Epidermal melanocyte (primary cell): ENCODE measurements around the gene SSR1.
"Not testable (repeated sequence)": the region's sequence is repeated elsewhere in the genome, so short reads cannot be mapped to it uniquely, and the experiment has no call there.

Experiments used
- DNase-seq: peaks from one replicate; pipeline ENCODE4 v3.0.0; 2011; ENCODE audit warnings: low spot score; ENCODE audit not compliant: insufficient read length

SSR1 gene

GRCh38 chr6:7282097-7282906, 30.7 kb downstream of the SSR1 start:
- no peak for DNase-seq

- no peak for DNase-seq
Observed at GRCh38 chr6:7276199-7276524, 36.8 kb downstream of the SSR1 start.

- DNase-seq, result not testable (repeated sequence)
Observed at GRCh38 chr6:7274525-7274924, 38.5 kb downstream of the SSR1 start.

- no peak for DNase-seq
Observed at GRCh38 chr6:7273709-7274108, 39.3 kb downstream of the SSR1 start.

GRCh38 chr6:7271205-7271534, 41.8 kb downstream of the SSR1 start:
- no peak for DNase-seq

GRCh38 chr6:7270320-7271204, 42.4 kb downstream of the SSR1 start:
- no peak for DNase-seq

GRCh38 chr6:7269816-7270215, 43.2 kb downstream of the SSR1 start:
- no peak for DNase-seq

- no peak for DNase-seq
Observed at GRCh38 chr6:7268816-7269555, 44.0 kb downstream of the SSR1 start.

GRCh38 chr6:7268362-7268761, 44.6 kb downstream of the SSR1 start:
- no peak for DNase-seq

- DNase-seq, result peak; percentile 86
Observed at GRCh38 chr6:7267466-7268091, 45.4 kb downstream of the SSR1 start.

GRCh38 chr6:7267071-7267465, 45.9 kb downstream of the SSR1 start:
- no peak for DNase-seq

- DNase-seq, result not testable (repeated sequence)
Observed at GRCh38 chr6:7265385-7265726, 47.6 kb downstream of the SSR1 start.

GRCh38 chr6:7264686-7265384, 48.2 kb downstream of the SSR1 start:
- no peak for DNase-seq

- DNase-seq, result no peak
Observed at GRCh38 chr6:7264041-7264440, 49.0 kb downstream of the SSR1 start.

- not testable (repeated sequence) for DNase-seq
Observed at GRCh38 chr6:7263519-7263805, 49.5 kb downstream of the SSR1 start.

GRCh38 chr6:7262746-7263518, 50.1 kb downstream of the SSR1 start:
- no peak for DNase-seq

- DNase-seq, result no peak
Observed at GRCh38 chr6:7261852-7262461, 51.0 kb downstream of the SSR1 start.

- DNase-seq, result peak; percentile 98
Observed at GRCh38 chr6:7261032-7261841, 51.8 kb downstream of the SSR1 start.
